ELR (cell line): ENCODE results near the gene EPB41L1.

Experiments used
- DNase-seq: peaks from one replicate; pipeline ENCODE4 v3.0.0-alpha.2; 2015; ENCODE audit warnings: low read depth

EPB41L1 gene

GRCh38 chr20:36154700-36155628 is at the start of gene EPB41L1:
Gene EPB41L1, plus strand, starts transcription at chr20:36154740. Its CDS starts 19,038 bp downstream, at chr20:36173778.
- DNase-seq = peak; percentile 41

- no peak for DNase-seq
Observed at GRCh38 chr20:36104856-36105255, 49.7 kb upstream of the EPB41L1 start.

- DNase-seq = no peak
Observed at GRCh38 chr20:36105711-36106226, 48.8 kb upstream of the EPB41L1 start.

- no peak for DNase-seq
Observed at GRCh38 chr20:36106606-36107005, 47.9 kb upstream of the EPB41L1 start.

GRCh38 chr20:36107881-36108280 is 46.7 kb upstream of the EPB41L1 start:
- no peak for DNase-seq

GRCh38 chr20:36109251-36109947 is 45.1 kb upstream of the EPB41L1 start:
- DNase-seq = no peak

- DNase-seq = no peak
Observed at GRCh38 chr20:36110994-36111393, 43.5 kb upstream of the EPB41L1 start.

GRCh38 chr20:36112112-36112511 is 42.4 kb upstream of the EPB41L1 start:
- DNase-seq = no peak

GRCh38 chr20:36113036-36113435 is 41.5 kb upstream of the EPB41L1 start:
- no peak for DNase-seq

- DNase-seq = no peak
Observed at GRCh38 chr20:36113566-36114250, 40.8 kb upstream of the EPB41L1 start.

GRCh38 chr20:36114707-36115106 is 39.8 kb upstream of the EPB41L1 start:
- DNase-seq = no peak

- DNase-seq = no peak
Observed at GRCh38 chr20:36115925-36116324, 38.6 kb upstream of the EPB41L1 start.

GRCh38 chr20:36116807-36117441 is 37.6 kb upstream of the EPB41L1 start:
- DNase-seq = peak; percentile 91

GRCh38 chr20:36117638-36118037 is 36.9 kb upstream of the EPB41L1 start:
- no peak for DNase-seq

- no peak for DNase-seq
Observed at GRCh38 chr20:36118371-36118770, 36.2 kb upstream of the EPB41L1 start.

- no peak for DNase-seq
Observed at GRCh38 chr20:36119537-36119936, 35.0 kb upstream of the EPB41L1 start.

GRCh38 chr20:36120241-36120640 is 34.3 kb upstream of the EPB41L1 start:
- no peak for DNase-seq

- DNase-seq = no peak
Observed at GRCh38 chr20:36120991-36121390, 33.5 kb upstream of the EPB41L1 start.

GRCh38 chr20:36121981-36122930 is 32.3 kb upstream of the EPB41L1 start:
- no peak for DNase-seq

GRCh38 chr20:36122931-36123288 is 31.6 kb upstream of the EPB41L1 start:
- no peak for DNase-seq

GRCh38 chr20:36125097-36125496 is 29.4 kb upstream of the EPB41L1 start:
- DNase-seq = no peak
